HG02884 (cell line): ENCODE results near the gene FAIM2.

Experiments
- ATAC-seq: cut with Tn5 transposase; IDR thresholded peaks from one replicate; pipeline ENCODE4 v1.9.1; 2021; ENCODE audit warnings: mild to moderate bottlenecking, moderate library complexity; ENCODE audit not compliant: unreplicated experiment

Gene FAIM2

DNA sequence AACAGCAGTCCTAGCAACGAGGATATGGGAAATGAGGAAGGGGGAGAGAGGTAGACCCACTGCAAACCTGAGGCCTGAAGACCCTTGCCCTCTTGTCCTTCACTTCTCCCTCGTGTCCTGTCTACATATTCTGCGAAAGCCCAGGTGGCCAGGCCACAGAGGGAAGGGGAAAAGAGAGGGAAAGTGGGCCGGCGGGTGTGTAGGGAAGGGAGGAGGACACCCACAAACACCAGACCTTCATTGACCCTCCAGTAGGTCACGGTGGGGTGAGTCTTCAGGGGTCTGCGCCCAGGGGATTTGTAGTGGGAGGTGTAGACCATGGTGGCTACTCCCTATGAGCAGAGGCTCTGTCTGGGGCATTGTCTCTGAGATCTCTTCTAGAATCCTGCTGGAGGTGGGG, 3.8 kb downstream of the FAIM2 start:
- no peak for ATAC-seq

DNA sequence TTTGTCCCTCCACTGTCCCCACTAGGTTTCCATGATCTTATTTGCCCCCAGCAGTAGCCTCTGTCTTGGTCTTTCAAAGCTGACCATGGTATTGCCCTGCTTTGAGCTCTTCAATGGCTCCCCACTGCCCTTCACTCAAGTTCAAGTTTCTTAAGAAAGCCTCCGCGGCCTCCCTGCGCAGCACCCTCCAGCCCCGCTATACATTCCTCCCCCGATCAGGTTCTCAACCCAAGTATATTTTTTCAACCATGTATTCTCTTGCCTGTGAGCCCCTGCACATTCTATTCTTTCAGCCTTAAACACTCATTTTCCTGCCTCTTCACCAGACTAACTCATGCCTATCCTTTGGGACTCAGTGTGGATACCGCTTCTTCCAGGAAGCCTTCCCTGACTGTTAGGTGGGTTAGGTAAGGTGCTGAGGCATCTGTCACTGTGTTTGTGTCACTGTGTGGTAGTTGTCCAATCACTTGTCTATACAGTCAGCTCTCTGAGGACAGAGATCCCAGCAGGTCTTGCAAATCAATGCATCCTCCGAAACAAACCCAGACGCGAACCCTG, 4.3 kb downstream of the FAIM2 start:
- ATAC-seq: no peak

DNA sequence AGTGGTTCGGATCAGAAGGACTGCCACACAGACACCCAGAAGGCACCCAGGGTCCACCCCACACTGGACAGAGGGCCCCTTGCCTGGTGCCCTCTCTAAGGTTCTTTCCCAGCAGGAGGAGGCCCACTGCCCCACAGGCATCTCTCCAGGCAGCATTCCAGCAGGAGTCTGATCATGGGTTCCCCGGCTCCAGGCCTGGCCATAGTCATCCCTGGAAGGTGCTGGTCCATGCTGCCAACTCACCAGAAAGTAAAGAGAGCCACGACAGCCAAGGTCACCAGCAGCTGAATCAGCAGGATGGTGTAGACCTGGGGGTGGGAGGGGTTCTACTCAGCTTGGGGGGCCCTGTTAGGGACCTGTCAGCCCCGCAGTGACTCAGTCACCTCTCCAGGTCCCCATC, 6.4 kb downstream of the FAIM2 start:
- no peak for ATAC-seq

DNA sequence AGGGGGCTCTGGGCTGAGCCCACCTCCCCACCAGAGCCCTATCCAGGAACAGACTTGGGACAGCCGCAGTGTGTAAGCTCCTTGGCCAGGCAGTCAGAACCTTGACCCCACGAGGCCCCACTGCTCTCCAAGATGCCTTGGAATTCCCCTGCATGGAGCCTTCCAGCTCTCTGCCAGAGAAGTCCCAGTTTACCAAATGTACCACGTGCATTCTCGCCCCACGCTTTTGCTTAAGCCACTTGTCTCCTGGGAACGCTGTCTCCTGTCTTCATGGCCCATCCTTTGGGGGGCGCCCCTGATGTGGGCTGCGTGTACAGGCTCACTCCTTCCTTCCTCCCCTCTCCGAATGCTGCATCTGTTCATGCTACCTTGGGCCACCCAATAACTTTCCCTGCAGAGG, 7.9 kb downstream of the FAIM2 start:
- no peak for ATAC-seq

DNA sequence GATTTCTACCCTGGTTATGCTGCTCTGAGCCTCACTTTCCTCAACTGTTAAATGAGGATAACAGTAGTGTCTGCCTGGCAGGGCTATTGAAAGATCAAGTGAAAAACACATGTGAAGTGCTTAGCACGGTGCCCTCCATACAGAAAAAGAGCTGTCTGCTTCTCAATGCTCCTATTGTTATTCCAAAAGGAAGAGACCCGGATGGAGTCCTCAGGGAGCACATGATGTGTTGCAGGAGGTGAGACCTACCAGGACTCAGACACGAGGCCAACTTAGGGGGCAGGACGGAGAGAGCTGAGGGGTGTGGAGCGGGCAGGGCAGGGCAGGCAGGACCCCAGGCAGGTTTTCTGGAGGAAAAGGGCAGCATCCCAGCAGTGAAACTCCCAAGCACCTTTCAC, 8.9 kb downstream of the FAIM2 start:
- ATAC-seq: no peak

DNA sequence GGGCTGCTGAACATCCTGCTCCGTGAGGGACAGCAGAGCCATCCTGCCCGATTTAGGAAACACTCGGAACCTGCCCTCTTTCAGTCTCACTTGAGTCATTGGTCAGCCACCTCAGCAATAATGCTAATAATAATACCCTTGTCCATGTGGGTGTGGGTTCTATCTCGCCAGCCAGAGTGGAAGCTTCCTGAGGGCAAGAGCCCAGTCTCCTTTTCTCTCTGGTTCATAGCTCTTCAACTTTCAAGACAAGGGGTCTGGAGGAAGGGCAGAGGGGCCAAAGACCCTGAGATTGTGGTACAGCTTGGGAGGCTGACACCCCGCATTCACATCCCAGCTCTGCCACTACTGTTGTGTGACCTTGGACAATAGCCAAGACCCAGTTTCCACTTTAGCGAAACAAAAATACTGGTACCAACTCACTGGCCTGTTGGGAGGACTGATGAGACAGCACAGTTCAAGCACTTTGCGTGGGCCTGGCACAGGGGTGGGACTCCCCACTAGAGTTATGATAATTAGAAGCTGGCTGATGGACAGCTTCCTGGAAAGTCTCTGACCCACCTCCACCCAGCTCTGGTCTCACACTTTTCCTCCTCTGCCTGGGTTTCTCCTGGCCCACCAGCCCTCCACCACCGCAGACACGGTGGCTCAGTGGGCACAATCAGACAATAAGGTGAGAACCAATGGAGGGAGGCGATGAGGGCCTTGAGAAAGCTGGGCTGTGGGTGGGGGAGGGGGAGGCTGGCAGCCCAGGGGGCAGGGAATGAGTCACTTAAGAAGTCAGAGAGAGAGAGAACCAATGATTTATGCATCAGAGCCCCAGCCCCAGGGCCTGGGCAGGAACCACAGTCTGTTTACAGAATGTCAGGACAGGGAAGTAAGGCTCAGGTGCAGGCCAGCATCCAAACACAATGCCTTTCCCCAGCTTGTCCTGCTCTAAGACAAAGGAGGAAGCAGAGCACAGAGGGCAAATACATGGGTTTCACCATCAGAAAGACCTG, 9.6 kb downstream of the FAIM2 start:
- no peak for ATAC-seq

DNA sequence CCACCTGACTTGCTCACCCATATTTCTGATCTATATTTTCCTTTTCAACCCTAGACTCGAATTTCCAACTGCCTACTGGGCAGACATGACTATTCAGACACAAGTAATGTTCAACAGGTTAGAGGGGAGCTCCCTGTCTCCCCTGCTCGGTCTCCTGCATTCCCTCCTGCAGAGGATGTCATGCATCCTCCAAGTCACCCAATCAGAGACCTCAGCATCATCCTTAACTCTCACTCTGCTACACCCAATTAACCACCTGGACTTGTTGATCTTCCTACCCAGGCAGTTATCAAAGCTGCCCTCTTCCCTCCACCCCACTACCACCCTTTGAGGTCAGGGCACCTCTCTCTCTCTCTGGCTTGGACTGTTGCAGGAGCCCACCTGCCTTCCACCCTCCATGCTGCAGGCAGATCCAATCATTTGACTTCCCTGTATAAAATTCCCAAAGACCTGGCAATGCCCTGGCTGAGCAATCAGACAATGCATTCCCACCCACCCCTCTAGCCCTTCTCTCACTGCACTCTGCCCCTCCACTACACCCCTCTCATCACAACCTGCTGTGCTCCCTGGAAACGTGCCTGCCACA, 10.9 kb downstream of the FAIM2 start:
- no peak for ATAC-seq

DNA sequence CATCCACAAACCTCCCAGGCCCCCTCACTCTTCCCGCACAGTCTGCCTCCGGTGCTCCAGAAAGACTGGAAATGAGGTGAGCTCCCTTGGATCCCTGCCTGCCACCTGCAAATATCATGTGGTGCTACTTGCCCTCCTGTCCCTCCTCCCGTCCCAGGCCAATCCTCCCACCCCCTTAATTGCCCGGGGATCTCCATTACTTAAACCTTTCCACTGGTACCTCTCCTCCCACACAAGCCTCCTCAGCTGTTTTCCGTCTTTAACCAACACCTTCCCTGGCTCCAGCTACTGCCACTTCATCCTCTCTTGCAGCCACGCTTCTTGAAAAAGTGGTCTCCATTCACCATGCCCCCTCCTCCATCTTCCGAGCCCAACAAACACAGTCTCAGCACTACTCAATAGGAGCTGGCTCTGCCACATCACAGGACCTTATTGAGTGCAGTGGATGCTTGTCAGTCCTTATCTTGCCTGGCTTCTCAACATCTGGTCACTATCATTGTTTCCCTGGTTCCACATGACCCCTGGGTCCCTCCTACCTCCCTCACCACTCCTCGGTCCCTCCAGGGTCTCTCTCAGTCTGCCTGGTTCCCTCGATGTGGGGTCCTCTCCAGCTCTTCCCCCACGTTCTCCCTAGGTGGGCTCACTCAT, 11.5 kb downstream of the FAIM2 start:
- ATAC-seq: no peak

DNA sequence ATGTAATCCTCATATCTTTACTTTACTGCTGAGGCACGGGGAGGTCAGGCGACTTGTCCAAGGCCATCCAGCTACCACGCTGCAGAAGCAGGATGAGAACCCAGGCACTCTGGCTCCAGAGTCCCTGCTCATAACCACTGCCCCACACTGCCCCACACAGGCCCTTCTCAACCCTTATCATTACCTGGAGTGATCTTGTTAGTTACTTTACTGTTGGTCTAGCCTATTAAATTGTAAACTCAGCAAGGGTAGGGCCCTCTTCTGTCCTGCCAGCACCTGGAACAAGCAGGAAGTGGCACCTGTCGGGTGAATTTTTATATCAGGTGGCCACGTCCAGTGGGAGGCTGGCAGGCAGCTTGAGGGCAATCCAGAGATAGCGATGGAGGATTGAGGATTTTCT, 12.2 kb downstream of the FAIM2 start:
- no peak for ATAC-seq

DNA sequence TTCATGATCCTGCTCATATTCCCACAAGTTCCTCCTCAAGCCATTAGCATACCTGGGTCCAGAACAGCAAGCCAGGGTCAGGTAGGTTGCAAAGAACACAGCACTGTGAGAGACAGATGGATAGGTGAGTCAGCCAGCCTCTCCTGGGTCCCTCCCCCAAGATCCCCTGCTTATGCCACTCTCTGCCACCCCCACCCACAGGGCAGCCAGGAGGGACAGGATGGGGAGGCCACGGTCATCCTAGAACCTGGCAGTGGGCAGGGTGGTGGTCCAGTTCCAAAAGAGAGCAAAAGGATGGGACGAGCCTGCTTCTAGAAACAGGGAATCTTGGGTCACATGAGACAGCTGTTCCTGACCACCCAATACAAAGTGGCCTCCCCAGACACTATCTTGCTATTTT, 12.7 kb downstream of the FAIM2 start:
- ATAC-seq: no peak

DNA sequence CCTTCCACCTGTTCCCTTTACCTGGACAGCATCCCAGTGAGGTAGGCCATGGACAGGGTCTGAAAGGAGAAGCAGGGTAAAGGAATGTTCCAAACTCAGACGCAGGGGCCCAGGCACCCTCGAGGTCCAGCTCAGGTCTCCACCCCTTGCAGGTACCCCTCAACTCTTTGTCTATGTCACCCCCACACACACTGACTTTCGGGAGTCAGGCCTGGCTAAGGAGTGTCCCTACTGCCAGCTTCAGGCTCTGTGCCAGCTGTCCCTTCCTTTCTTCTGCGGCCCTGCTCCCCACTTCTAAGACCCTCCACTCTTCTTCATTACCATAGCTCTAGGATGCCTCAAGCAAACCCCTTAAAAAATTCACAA, 13.6 kb downstream of the FAIM2 start:
- no peak for ATAC-seq

DNA sequence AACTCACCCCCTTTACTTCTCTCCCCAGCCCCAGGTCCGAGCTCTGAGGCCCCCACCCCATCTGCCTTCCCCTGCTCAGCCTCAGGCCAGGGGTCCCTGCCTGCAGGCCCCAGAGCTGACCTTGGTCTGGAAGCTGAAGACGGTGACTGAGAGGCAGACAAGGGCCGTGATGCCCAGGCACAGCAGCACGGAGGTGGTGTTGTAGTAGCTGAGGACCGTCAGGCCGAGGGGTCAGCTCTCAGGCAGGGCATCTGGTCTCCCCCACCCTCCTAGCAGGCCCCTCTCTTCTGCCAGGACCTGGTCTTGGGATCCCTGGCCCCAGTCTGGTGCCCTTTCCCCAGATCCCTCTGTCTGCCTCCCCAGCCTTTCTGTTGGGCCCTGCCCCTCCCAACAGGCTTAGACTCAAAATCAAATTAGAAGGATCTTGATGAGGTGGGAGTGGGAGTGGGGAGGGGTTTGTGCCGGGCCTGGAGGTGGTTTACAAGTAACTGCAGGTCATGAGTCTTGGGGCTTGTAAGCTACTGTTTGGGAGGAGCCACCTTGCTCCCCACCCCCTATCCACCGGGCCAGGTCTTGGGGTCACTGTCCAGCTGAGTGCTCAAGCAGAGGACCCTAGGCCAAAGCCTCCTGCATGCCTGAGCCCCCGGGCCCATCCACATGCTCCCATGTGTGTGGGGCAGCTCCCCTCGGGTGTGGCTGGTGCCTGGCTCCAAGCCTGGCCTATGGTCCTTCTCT, 14.2 kb downstream of the FAIM2 start:
- no peak for ATAC-seq

DNA sequence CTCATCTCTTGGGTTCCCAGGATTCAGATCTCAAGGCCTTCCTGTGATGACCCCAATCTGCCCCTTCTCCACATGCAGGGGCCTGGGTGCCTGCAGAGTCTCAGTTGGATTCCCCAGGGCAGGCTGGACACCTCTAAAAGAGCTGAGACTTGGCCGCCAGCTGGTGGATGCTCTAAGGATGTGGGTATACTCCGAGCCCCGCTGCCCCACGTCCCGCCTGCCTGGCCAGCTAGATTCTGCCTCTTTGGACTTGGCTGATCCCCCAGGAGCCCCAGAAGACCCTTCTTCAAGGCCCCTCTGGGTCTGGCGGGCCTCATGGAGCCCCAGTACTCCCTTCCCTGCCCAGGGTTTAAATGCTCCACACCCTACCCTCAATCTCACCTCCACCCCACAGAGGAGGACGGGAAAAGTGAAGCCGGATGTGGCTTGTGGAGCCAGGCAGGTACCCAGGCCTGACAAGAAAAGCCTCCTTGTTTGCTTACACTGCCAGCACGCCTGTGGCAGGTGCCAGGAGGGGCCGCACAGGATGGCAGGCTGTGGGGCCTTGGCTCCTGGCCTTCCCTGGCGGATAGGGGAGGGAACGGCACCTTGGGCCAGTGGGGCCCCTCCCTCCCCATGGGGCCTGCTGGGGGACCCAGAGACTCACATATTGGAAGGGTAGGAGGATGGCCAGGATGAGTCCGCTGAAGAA, 15.1 kb downstream of the FAIM2 start:
- no peak for ATAC-seq

DNA sequence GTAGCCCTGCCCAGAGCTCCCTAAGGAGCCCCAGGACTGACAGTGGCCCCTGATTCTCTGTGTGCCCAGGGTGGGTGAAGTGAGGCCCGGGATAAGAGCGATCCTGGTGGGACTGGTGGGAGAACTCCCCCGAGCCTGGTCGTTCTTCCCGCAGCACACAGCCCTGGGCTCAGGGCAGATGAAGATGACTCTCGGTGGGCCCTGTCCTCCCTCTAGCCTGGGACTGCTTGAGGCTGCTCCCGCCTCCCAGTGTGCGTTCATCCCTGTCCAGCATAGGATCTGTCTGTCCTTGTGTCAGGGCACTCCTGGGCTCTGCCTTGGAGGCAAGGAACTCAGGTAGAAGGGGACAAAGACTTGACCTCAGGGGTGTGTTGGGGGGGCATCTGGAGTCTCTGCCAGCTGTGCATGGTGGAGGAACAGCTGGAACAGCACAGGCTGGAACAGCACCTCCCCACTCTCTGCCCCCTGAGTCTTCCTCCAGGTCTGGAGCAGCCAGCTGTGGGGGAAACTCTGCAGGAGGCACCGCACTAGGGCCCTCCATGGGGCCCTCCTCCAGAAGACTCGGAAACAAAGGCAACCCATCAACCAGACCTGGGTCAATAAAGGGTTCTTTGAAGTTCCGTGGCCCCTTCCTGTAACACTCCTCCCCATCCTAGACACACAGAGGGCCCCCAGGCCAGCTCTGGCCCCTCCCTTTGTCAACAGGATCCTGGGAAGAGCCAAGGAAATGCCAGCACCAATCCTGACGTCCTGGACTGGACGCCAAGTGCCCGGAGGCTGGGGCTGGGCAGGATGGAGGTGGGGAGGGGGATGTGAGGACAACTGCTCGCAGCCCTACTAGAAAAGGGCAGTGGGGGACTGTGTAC, 15.9 kb downstream of the FAIM2 start:
- no peak for ATAC-seq

DNA sequence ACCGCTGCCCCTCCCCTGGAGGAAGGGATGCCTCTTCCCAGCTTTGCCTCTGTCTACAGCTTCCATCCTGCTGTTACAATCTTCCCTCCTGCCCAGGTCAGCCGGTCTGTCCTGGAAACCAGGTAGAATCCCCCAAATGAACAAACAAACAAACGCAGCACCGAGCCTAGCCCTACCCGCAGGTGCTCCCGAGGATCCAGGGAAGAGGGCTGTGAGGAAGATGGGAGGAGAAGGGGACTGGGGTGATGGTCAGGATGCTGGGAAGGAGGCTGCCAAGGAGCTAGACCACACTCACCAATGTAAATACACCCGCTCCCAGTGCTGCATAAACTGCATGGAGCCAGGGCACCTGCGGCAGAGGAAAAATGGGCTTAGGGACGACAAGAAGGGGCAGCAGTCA, 16.6 kb downstream of the FAIM2 start:
- ATAC-seq: no peak

DNA sequence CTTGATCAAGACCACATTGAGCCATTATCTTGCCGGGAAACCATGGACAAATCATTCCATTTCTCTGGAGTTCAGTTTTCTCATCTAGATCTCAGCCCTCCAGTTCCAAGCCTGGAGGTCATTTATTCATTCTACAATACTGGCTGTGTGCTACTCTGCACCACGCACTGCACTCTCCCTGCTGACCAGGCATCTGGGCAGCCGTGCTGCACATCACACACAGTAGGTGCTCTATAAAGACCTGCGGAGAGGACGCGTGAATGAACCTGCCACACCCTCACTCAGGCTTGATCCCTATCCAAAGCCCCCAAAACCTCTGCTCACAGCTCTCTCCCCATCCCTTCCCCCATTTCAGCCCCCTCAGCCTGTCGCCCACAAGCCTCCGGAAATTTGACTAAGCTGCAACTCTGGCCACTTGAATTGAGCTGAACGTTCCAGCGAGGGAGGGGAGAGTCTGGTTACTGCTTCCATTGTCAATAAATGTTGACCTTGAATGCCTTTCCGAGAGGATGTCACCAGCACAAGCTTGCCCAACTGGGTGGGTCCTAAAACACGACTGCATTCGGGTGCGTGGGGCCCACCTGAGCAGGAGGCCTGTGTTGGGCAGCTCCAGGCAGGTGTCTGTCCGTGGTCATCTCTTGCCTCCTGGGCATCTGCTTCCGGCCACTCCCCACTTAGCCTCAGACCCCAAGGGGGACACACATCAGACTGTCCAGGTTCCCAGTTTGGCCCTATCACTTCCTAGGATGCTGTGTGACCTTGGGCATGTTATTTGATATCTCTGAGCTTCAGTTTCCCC, 17.8 kb downstream of the FAIM2 start:
- no peak for ATAC-seq

DNA sequence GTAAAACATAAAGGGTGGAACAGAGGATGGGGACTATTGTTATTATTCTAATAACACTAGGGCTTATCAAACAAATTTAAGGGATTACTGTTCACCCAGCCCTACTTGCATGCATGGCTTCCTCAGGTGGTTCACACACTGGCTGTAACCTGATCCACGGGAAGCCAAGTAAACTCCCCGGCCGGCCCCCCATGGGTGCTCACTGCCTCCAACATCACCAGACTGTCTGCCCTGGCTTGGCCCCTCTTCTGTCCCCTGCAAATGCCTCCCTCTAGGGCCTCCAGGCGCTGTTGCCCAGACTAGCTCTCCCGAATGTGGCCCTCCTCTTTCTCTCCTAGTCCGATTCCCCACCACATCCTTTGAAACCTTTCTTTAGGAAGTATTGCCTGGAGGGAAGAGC, 18.6 kb downstream of the FAIM2 start:
- no peak for ATAC-seq

DNA sequence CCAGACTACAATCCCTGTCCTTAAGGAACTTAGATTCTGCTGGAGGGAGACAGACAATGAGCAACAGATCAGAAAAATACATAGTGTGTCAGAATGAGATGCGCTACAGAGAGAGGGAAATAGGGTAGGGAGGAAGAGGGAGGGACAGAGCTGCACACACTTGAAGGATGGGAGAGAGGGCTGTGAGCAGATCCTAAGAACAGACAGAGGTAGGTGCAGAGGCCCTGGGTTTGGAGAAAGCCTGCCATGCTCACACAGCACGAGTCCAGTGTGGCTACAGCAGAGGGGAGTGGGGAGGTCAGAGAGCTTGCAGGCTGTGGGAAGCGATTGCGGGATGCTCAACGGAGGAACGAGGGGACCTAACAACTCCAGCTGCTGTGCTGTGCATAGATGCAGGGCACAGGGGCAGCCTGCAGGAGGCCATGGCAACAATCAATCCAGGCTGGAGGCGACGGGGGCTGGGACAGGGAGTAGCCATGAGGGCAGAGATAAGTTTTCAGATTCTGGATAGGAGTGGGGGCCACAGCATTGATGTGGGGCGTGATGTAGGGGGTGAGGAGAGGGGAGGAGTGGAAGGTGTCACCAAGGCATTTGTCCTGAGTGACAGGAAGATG, 20.7 kb downstream of the FAIM2 start:
- ATAC-seq: no peak
